GM23338 (cell line): Measurements from ENCODE around the gene HCST.

Experiments
- CREB1 ChIP-seq: fragments of 250-450 bp; sonication (Bioruptor Pico); IDR thresholded peaks from 2 replicates; pipeline ENCODE4 v1.5.0; 2020; ENCODE audit warnings: low read depth, mild to moderate bottlenecking, moderate library complexity
- CTCF ChIP-seq, 2 experiments: fragments of 200-600 bp in 1 of 2; sonication (generic) in 1 of 2; conservative IDR thresholded peaks; 2 replicates each; pipeline versions ENCODE4 v1.5.1 to v1.6.1; 2016 to 2017; ENCODE audit warnings: antibody characterized with exemption in 2 of 2, low read depth in 2 of 2, mild to moderate bottlenecking in 2 of 2, moderate library complexity in 1 of 2
- EZH2 ChIP-seq: fragments of 200-600 bp; sonication (generic); IDR thresholded peaks from one replicate; pipeline ENCODE4 v1.8.0; 2017; ENCODE audit warnings: antibody characterized with exemption, mild to moderate bottlenecking, low read depth; ENCODE audit not compliant: unreplicated experiment
- POLR2AphosphoS5 ChIP-seq: IDR thresholded peaks from 2 replicates; pipeline ENCODE4 v1.6.1; 2016; ENCODE audit warnings: antibody characterized with exemption, low read depth
- STAT1 ChIP-seq: IDR thresholded peaks from one replicate; pipeline ENCODE4 v1.6.1; 2016; ENCODE audit warnings: antibody characterized with exemption; ENCODE audit not compliant: unreplicated experiment
- ZNF114 ChIP-seq: fragments of 250-450 bp; sonication (Bioruptor Pico); IDR thresholded peaks from 2 replicates; pipeline ENCODE4 v1.5.0; 2020; ENCODE audit warnings: mild to moderate bottlenecking, moderate library complexity

- TF ChIP-seq STAT1 (no peak), CTCF (conservative IDR thresholded peaks at IDR 0.05; ENCODE audit: low read depth in 2 of 2) (no peak), POLR2AphosphoS5 (no peak), EZH2 (no peak), CREB1 (CRISPR knock-in tag) (no peak), ZNF114 (CRISPR knock-in tag) (no peak)
These were observed 42.9 kb upstream of the HCST start for GRCh38 chr19:35859414-35859813.
